Neural cell (in vitro differentiated cells): Measurements from ENCODE around the gene PM20D2. TPM values are rescaled to one million over a fixed set of nuclear protein-coding genes. Genes with fewer than 3 reads are reported as not detected.

Source experiments
- H2AFZ ChIP-seq: fragments of 200-600, 300-800 bp; sonication (generic), shearing (Covaris generic); 2 replicates; pipeline ENCODE4 v1.6.0; 2014; ENCODE audit warnings: low read depth, mild to moderate bottlenecking, antibody characterized with exemption, low read length, moderate library complexity
- H3F3A ChIP-seq: fragments of 200-600 bp; shearing (Covaris generic); 2 replicates; pipeline ENCODE4 v1.6.1; 2016; ENCODE audit warnings: mild to moderate bottlenecking, moderate library complexity, mixed read lengths, antibody characterized with exemption, low read length; ENCODE audit not compliant: insufficient read depth, poor library complexity, severe bottlenecking
- H3K27ac ChIP-seq: fragments of 200-600, 300-800 bp; sonication (generic), shearing (Covaris generic); 2 replicates; pipeline ENCODE4 v1.5.1; 2014; ENCODE audit warnings: mild to moderate bottlenecking, low read length, moderate library complexity
- H3K27me3 ChIP-seq: fragments of 300-800, 200-600 bp; sonication (generic), shearing (Covaris generic); 2 replicates; pipeline ENCODE4 v1.6.0; 2014; ENCODE audit warnings: mild to moderate bottlenecking, low read depth, low read length, moderate library complexity; ENCODE audit not compliant: insufficient read depth
- H3K36me3 ChIP-seq: fragments of 300-800, 200-600 bp; sonication (generic), shearing (Covaris generic); 2 replicates; pipeline ENCODE4 v1.5.1; 2014; ENCODE audit warnings: mild to moderate bottlenecking, antibody characterized with exemption, low read length, moderate library complexity; ENCODE audit not compliant: insufficient read depth
- H3K4me2 ChIP-seq: fragments of 300-800, 200-600 bp; sonication (generic), shearing (Covaris generic); 2 replicates; pipeline ENCODE4 v1.6.0; 2014; ENCODE audit warnings: mild to moderate bottlenecking, low read length
- H3K4me3 ChIP-seq: fragments of 300-800, 200-600 bp; sonication (generic), shearing (Covaris generic); 2 replicates; pipeline ENCODE4 v1.5.1; 2014; ENCODE audit warnings: mild to moderate bottlenecking, low read length, moderate library complexity
- H3K79me2 ChIP-seq: fragments of 200-600 bp; shearing (Covaris generic); replicated peaks from 2 replicates; pipeline ENCODE4 v1.6.0; 2014; ENCODE audit warnings: mild to moderate bottlenecking, low read length, moderate library complexity; ENCODE audit not compliant: insufficient read depth
- H3K9ac ChIP-seq: fragments of 300-800, 200-600 bp; sonication (generic), shearing (Covaris generic); 2 replicates; pipeline ENCODE4 v1.6.1; 2016; ENCODE audit warnings: mild to moderate bottlenecking, low read length, mixed read lengths
- H3K9me2 ChIP-seq: fragments of 200-600 bp; shearing (Covaris generic); 2 replicates; pipeline ENCODE4 v1.6.1; 2016; ENCODE audit warnings: mild to moderate bottlenecking, low read length, mixed read lengths; ENCODE audit not compliant: insufficient read depth
- H3K9me3 ChIP-seq: fragments of 200-600, 300-800 bp; sonication (generic), shearing (Covaris generic); 2 replicates; pipeline ENCODE4 v1.6.1; 2016; ENCODE audit warnings: mild to moderate bottlenecking, mixed run types, low read length, moderate library complexity, mixed read lengths
- H4K20me1 ChIP-seq: fragments of 200-600 bp; shearing (Covaris generic); 2 replicates; pipeline ENCODE4 v1.6.1; 2016; ENCODE audit warnings: mild to moderate bottlenecking, mixed run types; ENCODE audit not compliant: insufficient read depth
- EP300 ChIP-seq: fragments of 450-650 bp; conservative IDR thresholded peaks from 2 replicates; pipeline ENCODE4 v1.6.1; 2014; ENCODE audit warnings: antibody characterized with exemption, mild to moderate bottlenecking, moderate library complexity; ENCODE audit not compliant: poor library complexity, severe bottlenecking
- EZH2 ChIP-seq: fragments of 200-600, 300-800 bp; shearing (Covaris generic), sonication (generic); IDR thresholded peaks from 2 replicates; pipeline ENCODE4 v1.6.1; 2014; ENCODE audit warnings: antibody characterized with exemption, low read length, borderline replicate concordance, mild to moderate bottlenecking; ENCODE audit not compliant: insufficient read depth, poor library complexity, severe bottlenecking
- MXI1 ChIP-seq: fragments of 450-650 bp; conservative IDR thresholded peaks from 2 replicates; pipeline ENCODE4 v1.6.1; 2014; ENCODE audit warnings: antibody characterized with exemption, mild to moderate bottlenecking; ENCODE audit not compliant: poor library complexity, severe bottlenecking
- POLR2AphosphoS5 ChIP-seq: IDR thresholded peaks from 2 replicates; pipeline ENCODE4 v1.6.1; 2012
- RAD21 ChIP-seq: fragments of 450-650 bp; conservative IDR thresholded peaks from 2 replicates; pipeline ENCODE4 v1.6.1; 2014; ENCODE audit warnings: antibody characterized with exemption, mild to moderate bottlenecking, moderate library complexity
- SMC3 ChIP-seq: fragments of 450-650 bp; conservative IDR thresholded peaks from 2 replicates; pipeline ENCODE4 v1.6.1; 2014; ENCODE audit warnings: antibody characterized with exemption, mild to moderate bottlenecking, moderate library complexity; ENCODE audit not compliant: poor library complexity
- TAF1 ChIP-seq: IDR thresholded peaks from 2 replicates; pipeline ENCODE4 v1.6.1; 2012; ENCODE audit warnings: low read depth
- polyA plus RNA-seq: library from polyadenylated mRNA; depleted of rRNA; stranded (reverse); fragments of >200 nt; gene quantifications from 2 replicates; pipeline ENCODE4 v1.2.3, GENCODE V29; 2014
- TF ChIP-seq, protein P1 (sequence below): IDR thresholded peaks from 2 replicates; pipeline ENCODE4 v1.6.1; 2012; ENCODE audit warnings: borderline replicate concordance
- TF ChIP-seq, protein P2 (sequence below): fragments of 450-650 bp; IDR thresholded peaks from 2 replicates; pipeline ENCODE4 v1.5.1; 2014; ENCODE audit warnings: antibody characterized with exemption, mild to moderate bottlenecking, moderate library complexity; ENCODE audit not compliant: poor library complexity, severe bottlenecking

Gene PM20D2
- polyA plus RNA-seq, 1 donor from 2014 or later = 28.2 TPM

DNA sequence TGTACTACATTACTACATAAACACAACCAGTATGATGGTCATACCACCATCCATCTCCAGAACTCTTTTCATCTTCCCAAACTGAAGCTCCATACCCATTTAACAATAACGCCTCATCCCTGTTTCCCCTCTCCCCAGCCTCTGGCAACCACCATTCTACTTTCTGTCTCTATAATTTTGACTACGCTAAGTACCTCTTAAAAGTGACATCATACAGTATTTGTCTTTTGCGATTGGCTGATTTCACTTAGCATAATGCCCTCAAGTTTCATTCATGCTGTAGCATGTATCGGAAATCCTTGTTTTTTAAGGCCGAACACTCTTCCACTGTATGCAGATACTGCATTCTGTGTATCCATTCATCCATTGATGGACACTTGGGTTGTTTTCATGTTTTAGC lies 41.6 kb downstream of the PM20D2 start:
- H3K4me3 ChIP-seq = no peak overlapping the region
- H3K4me2 ChIP-seq = no peak overlapping the region
- H3K9me2 ChIP-seq = no peaks in the 10 kb centered on the region
- no peaks in the 10 kb centered on the region for H4K20me1 ChIP-seq
- H2AFZ ChIP-seq = no peak overlapping the region
- H3K36me3 ChIP-seq = no peaks in the 10 kb centered on the region
- no peak overlapping the region for H3K9ac ChIP-seq
- no peaks in the 10 kb centered on the region for H3K9me3 ChIP-seq
- H3K79me2 ChIP-seq = no peaks in the 10 kb centered on the region
- H3K27ac ChIP-seq = no peak overlapping the region
- TF ChIP-seq RAD21 (no peak), EZH2 (no peak)
- TF ChIP-seq, protein P1, sequence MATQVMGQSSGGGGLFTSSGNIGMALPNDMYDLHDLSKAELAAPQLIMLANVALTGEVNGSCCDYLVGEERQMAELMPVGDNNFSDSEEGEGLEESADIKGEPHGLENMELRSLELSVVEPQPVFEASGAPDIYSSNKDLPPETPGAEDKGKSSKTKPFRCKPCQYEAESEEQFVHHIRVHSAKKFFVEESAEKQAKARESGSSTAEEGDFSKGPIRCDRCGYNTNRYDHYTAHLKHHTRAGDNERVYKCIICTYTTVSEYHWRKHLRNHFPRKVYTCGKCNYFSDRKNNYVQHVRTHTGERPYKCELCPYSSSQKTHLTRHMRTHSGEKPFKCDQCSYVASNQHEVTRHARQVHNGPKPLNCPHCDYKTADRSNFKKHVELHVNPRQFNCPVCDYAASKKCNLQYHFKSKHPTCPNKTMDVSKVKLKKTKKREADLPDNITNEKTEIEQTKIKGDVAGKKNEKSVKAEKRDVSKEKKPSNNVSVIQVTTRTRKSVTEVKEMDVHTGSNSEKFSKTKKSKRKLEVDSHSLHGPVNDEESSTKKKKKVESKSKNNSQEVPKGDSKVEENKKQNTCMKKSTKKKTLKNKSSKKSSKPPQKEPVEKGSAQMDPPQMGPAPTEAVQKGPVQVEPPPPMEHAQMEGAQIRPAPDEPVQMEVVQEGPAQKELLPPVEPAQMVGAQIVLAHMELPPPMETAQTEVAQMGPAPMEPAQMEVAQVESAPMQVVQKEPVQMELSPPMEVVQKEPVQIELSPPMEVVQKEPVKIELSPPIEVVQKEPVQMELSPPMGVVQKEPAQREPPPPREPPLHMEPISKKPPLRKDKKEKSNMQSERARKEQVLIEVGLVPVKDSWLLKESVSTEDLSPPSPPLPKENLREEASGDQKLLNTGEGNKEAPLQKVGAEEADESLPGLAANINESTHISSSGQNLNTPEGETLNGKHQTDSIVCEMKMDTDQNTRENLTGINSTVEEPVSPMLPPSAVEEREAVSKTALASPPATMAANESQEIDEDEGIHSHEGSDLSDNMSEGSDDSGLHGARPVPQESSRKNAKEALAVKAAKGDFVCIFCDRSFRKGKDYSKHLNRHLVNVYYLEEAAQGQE = no peak
- no peaks in the 10 kb centered on the region for H3K27me3 ChIP-seq
- H3F3A ChIP-seq = no peaks in the 10 kb centered on the region

DNA sequence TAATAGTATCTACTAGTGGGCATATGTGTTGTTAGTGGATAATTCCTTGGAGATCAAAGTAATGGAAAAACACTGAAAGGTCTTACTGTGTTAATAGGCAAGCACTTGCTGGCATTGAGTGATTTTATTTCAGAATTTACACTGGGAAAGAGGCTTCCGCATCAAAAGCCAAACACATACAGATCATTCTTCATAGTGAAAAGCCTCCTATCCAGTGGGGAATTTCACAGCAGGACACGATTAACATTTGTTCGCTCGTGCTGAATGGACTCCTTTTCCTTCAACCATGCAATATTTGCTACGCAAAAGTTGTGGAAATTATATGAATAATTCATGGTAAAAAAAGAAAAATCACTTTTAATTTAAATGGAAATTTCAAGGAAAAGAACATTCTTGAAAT lies 44.9 kb downstream of the PM20D2 start:
- H4K20me1 ChIP-seq = no peaks in the 10 kb centered on the region
- TF ChIP-seq SMC3 = no peak
- TF ChIP-seq, protein P2, sequence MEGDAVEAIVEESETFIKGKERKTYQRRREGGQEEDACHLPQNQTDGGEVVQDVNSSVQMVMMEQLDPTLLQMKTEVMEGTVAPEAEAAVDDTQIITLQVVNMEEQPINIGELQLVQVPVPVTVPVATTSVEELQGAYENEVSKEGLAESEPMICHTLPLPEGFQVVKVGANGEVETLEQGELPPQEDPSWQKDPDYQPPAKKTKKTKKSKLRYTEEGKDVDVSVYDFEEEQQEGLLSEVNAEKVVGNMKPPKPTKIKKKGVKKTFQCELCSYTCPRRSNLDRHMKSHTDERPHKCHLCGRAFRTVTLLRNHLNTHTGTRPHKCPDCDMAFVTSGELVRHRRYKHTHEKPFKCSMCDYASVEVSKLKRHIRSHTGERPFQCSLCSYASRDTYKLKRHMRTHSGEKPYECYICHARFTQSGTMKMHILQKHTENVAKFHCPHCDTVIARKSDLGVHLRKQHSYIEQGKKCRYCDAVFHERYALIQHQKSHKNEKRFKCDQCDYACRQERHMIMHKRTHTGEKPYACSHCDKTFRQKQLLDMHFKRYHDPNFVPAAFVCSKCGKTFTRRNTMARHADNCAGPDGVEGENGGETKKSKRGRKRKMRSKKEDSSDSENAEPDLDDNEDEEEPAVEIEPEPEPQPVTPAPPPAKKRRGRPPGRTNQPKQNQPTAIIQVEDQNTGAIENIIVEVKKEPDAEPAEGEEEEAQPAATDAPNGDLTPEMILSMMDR = no peak
- TF ChIP-seq, protein P1 = peak; percentile 44
- TF ChIP-seq POLR2AphosphoS5 = peak; percentile 17
- TF ChIP-seq EP300 = no peak
- no peak for TF ChIP-seq TAF1
- no peak for TF ChIP-seq MXI1
- H3F3A ChIP-seq = no peaks in the 10 kb centered on the region
- no peak overlapping the region for H3K4me3 ChIP-seq
- no peaks in the 10 kb centered on the region for H3K27me3 ChIP-seq
- H3K9me3 ChIP-seq = no peaks in the 10 kb centered on the region
- no peaks in the 10 kb centered on the region for H3K9me2 ChIP-seq
- H3K27ac ChIP-seq = no peak overlapping the region
- H3K36me3 ChIP-seq = no peaks in the 10 kb centered on the region
- no peak overlapping the region for H3K9ac ChIP-seq
- H3K79me2 ChIP-seq = no peaks in the 10 kb centered on the region
- H2AFZ ChIP-seq = no peak overlapping the region
- no peak overlapping the region for H3K4me2 ChIP-seq
